Measurements from ENCODE around the gene PTPRS.
"Not testable (repeated sequence)": the region's sequence is repeated elsewhere in the genome, so short reads cannot be mapped to it uniquely, and the experiment has no call there.

The PTPRS gene

DNA sequence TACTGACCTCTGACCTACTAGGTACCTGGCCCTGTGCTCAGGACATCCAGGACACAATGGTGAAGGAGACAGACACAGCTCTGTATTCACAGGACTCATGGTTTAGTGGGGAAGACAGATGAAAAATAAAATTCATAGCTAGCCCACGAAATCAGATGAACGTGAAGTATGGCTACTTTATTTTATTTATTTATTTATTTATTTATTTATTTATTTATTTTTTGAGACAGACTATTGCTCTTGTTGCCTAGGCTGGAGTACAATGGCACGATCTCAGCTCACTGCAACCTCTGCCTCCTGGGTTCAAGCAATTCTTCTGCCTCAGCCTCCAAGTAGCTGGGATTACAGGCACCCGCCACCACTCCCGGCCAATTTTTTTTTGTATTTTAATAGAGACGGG, 40.6 kb upstream of the PTPRS start:
- H3K9me3 ChIP-seq (ENCODE audit: control insufficient read depth, insufficient read depth, low read depth, low read length); POLR2A ChIA-PET; H3K36me3 ChIP-seq (ENCODE audit: control insufficient read depth in 2 of 2, insufficient read depth in 1 of 2, low read length in 2 of 2); H3K27ac ChIP-seq (ENCODE audit: extremely low read depth, low read depth, low read length); H3K4me1 ChIP-seq (ENCODE audit: control insufficient read depth, insufficient read depth, low read length); H3K4me3 ChIP-seq (ENCODE audit: low read depth, low read length): not testable (repeated sequence)
- CTCF ChIA-PET: interaction anchor here (0.6 to 0.7 kb wide), 2 partner anchors 13 to 154 kb away, joined by 3 read pairs; no protein-coding TSS in a partner anchor
- peak; percentile 15; the same call in 1 of the 2 replicates for TF ChIP-seq SP3 (tag by site-specific recombination; IDR thresholded peaks at IDR 0.05)
- TF ChIP-seq ZNF426 (tag by site-specific recombination; IDR thresholded peaks at IDR 0.05): peak; percentile 60
- TF ChIP-seq ZNF555 (tag by site-specific recombination; conservative IDR thresholded peaks at IDR 0.05): peak; percentile 57
- TF ChIP-seq, protein P1, sequence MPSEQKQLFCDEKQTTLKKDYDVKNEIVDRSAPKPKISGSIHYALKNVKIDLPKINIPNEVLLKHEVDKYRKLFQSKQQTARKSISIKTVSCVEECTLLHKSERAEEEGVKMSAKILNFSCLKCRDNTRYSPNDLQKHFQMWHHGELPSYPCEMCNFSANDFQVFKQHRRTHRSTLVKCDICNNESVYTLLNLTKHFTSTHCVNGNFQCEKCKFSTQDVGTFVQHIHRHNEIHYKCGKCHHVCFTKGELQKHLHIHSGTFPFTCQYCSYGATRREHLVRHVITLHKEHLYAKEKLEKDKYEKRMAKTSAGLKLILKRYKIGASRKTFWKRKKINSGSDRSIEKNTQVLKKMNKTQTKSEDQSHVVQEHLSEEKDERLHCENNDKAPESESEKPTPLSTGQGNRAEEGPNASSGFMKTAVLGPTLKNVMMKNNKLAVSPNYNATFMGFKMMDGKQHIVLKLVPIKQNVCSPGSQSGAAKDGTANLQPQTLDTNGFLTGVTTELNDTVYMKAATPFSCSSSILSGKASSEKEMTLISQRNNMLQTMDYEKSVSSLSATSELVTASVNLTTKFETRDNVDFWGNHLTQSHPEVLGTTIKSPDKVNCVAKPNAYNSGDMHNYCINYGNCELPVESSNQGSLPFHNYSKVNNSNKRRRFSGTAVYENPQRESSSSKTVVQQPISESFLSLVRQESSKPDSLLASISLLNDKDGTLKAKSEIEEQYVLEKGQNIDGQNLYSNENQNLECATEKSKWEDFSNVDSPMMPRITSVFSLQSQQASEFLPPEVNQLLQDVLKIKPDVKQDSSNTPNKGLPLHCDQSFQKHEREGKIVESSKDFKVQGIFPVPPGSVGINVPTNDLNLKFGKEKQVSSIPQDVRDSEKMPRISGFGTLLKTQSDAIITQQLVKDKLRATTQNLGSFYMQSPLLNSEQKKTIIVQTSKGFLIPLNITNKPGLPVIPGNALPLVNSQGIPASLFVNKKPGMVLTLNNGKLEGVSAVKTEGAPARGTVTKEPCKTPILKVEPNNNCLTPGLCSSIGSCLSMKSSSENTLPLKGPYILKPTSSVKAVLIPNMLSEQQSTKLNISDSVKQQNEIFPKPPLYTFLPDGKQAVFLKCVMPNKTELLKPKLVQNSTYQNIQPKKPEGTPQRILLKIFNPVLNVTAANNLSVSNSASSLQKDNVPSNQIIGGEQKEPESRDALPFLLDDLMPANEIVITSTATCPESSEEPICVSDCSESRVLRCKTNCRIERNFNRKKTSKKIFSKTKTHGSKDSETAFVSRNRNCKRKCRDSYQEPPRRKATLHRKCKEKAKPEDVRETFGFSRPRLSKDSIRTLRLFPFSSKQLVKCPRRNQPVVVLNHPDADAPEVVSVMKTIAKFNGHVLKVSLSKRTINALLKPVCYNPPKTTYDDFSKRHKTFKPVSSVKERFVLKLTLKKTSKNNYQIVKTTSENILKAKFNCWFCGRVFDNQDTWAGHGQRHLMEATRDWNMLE (tag by site-specific recombination; conservative IDR thresholded peaks at IDR 0.05; ENCODE audit: low read depth): peak; percentile 77
- TF ChIP-seq ZNF394 (tag by site-specific recombination; IDR thresholded peaks at IDR 0.05; ENCODE audit: borderline replicate concordance): peak; percentile 87
- TF ChIP-seq ZNF623 (tag by site-specific recombination; IDR thresholded peaks at IDR 0.05): peak; percentile 69
- 0 out of 2 replicates have a peak, but pooled peaks have one; percentile 19 for TF ChIP-seq ZNF558 (tag by site-specific recombination; IDR thresholded peaks at IDR 0.05)
- TF ChIP-seq, protein P2, sequence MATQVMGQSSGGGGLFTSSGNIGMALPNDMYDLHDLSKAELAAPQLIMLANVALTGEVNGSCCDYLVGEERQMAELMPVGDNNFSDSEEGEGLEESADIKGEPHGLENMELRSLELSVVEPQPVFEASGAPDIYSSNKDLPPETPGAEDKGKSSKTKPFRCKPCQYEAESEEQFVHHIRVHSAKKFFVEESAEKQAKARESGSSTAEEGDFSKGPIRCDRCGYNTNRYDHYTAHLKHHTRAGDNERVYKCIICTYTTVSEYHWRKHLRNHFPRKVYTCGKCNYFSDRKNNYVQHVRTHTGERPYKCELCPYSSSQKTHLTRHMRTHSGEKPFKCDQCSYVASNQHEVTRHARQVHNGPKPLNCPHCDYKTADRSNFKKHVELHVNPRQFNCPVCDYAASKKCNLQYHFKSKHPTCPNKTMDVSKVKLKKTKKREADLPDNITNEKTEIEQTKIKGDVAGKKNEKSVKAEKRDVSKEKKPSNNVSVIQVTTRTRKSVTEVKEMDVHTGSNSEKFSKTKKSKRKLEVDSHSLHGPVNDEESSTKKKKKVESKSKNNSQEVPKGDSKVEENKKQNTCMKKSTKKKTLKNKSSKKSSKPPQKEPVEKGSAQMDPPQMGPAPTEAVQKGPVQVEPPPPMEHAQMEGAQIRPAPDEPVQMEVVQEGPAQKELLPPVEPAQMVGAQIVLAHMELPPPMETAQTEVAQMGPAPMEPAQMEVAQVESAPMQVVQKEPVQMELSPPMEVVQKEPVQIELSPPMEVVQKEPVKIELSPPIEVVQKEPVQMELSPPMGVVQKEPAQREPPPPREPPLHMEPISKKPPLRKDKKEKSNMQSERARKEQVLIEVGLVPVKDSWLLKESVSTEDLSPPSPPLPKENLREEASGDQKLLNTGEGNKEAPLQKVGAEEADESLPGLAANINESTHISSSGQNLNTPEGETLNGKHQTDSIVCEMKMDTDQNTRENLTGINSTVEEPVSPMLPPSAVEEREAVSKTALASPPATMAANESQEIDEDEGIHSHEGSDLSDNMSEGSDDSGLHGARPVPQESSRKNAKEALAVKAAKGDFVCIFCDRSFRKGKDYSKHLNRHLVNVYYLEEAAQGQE (tag by site-specific recombination; IDR thresholded peaks at IDR 0.05): peak; percentile 47; the same call in 1 of the 2 replicates
- TF ChIP-seq ZNF266 (tag by site-specific recombination; IDR thresholded peaks at IDR 0.05; ENCODE audit: low read depth): peak; percentile 30; the same call in 1 of the 2 replicates
- TF ChIP-seq ZBTB8A (tag by site-specific recombination; IDR thresholded peaks at IDR 0.05): peak; percentile 44; the same call in 1 of the 2 replicates
- TF ChIP-seq ZNF664 (tag by site-specific recombination; IDR thresholded peaks at IDR 0.05): peak; percentile 59; the same call in 1 of the 2 replicates
- TF ChIP-seq ZXDB (tag by site-specific recombination; IDR thresholded peaks at IDR 0.05): 0 out of 2 replicates have a peak, but pooled peaks have one; percentile 25
- 0 out of 2 replicates have a peak, but pooled peaks have one; percentile 7 for TF ChIP-seq ZNF433 (tag by site-specific recombination; IDR thresholded peaks at IDR 0.05; ENCODE audit: low read depth)
- peak; percentile 46; the same call in 1 of the 2 replicates for TF ChIP-seq ZNF140 (tag by site-specific recombination; IDR thresholded peaks at IDR 0.05)
- peak; percentile 34; the same call in 1 of the 2 replicates for TF ChIP-seq ZNF202 (tag by site-specific recombination; IDR thresholded peaks at IDR 0.05; ENCODE audit: borderline replicate concordance)
- TF ChIP-seq, protein P3, sequence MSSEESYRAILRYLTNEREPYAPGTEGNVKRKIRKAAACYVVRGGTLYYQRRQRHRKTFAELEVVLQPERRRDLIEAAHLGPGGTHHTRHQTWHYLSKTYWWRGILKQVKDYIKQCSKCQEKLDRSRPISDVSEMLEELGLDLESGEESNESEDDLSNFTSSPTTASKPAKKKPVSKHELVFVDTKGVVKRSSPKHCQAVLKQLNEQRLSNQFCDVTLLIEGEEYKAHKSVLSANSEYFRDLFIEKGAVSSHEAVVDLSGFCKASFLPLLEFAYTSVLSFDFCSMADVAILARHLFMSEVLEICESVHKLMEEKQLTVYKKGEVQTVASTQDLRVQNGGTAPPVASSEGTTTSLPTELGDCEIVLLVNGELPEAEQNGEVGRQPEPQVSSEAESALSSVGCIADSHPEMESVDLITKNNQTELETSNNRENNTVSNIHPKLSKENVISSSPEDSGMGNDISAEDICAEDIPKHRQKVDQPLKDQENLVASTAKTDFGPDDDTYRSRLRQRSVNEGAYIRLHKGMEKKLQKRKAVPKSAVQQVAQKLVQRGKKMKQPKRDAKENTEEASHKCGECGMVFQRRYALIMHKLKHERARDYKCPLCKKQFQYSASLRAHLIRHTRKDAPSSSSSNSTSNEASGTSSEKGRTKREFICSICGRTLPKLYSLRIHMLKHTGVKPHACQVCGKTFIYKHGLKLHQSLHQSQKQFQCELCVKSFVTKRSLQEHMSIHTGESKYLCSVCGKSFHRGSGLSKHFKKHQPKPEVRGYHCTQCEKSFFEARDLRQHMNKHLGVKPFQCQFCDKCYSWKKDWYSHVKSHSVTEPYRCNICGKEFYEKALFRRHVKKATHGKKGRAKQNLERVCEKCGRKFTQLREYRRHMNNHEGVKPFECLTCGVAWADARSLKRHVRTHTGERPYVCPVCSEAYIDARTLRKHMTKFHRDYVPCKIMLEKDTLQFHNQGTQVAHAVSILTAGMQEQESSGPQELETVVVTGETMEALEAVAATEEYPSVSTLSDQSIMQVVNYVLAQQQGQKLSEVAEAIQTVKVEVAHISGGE (tag by site-specific recombination; conservative IDR thresholded peaks at IDR 0.05; ENCODE audit: low read depth): peak; percentile 66
